HepG2 (cell line): ENCODE results near the gene LRIG3. TPM values are rescaled to one million over a fixed set of nuclear protein-coding genes. Genes with fewer than 3 reads are reported as not detected.

ENCODE experiments used
- ATAC-seq: fragments of 200-7000 bp; cut with Tn5 transposase; 3 replicates; pipeline ENCODE4 v1.9.1; 2020; ENCODE audit warnings: mild to moderate bottlenecking, moderate library complexity
- BruUV-seq: library from RNA; stranded (reverse); fragments of 400-500 nt; replicated peaks from 2 replicates; lab custom pipeline; 2021; lab: Mats Ljungman, UMichigan
- CTCF ChIA-PET: fragments of 300-600 bp; formaldehyde crosslinking; extraction: SDS; loops from one replicate; lab custom pipeline; 2021; ENCODE audit warnings: low total read pairs, inconsistent platforms, low intra/inter-chr PET ratio; lab: Yijun Ruan, JAX
- POLR2A ChIA-PET: fragments of 350-600 bp; sonication (Branson Sonifier 250); formaldehyde crosslinking; loops from one replicate; lab custom pipeline; 2020; ENCODE audit warnings: antibody characterized with exemption, inconsistent platforms; lab: Yijun Ruan, JAX
- DNase-seq: peaks from one replicate; pipeline ENCODE4 v3.0.0-alpha.2; 2015; ENCODE audit warnings: low spot score
- FAIRE-seq: peaks from 3 replicates; lab custom pipeline; 2011; peaks lifted over from hg19 to GRCh38; lab: Jason Lieb, UNC
- H2AFZ ChIP-seq: one replicate; pipeline ENCODE4 v1.6.1; 2011; ENCODE audit warnings: low read length, inconsistent platforms
- H3K27ac ChIP-seq: fragments of 300-600 bp; 3 replicates; pipeline ENCODE4 v1.8.0; 2011; ENCODE audit warnings: mixed run types, mild to moderate bottlenecking, mixed read lengths, low read length, inconsistent platforms; ENCODE audit not compliant: insufficient read depth; ENCODE audit errors: extremely low read length
- H3K27me3 ChIP-seq, 2 experiments: fragments of 200-600 bp in 1 of 2; 2 replicates in 1 of 2; 3 replicates in 1 of 2; pipeline versions ENCODE4 v1.6.0 to v1.8.0; 2011; ENCODE audit warnings: low read length in 2 of 2, mild to moderate bottlenecking in 2 of 2, moderate library complexity in 2 of 2, inconsistent platforms in 1 of 2; ENCODE audit not compliant: insufficient read depth in 2 of 2, control insufficient read depth in 1 of 2
- H3K36me3 ChIP-seq, 2 experiments: fragments of 200-600 bp in 1 of 2; replicated peaks in 1 of 2; 2 replicates in 1 of 2; 3 replicates in 1 of 2; pipeline versions ENCODE4 v1.5.1 to v1.8.0; 2011; ENCODE audit warnings: low read length in 2 of 2, inconsistent platforms in 1 of 2; ENCODE audit not compliant: insufficient read depth in 2 of 2, control insufficient read depth in 1 of 2
- H3K4me1 ChIP-seq: 2 replicates; pipeline ENCODE4 v1.5.1; 2012; ENCODE audit warnings: low read length, inconsistent platforms; ENCODE audit not compliant: insufficient read depth
- H3K4me2 ChIP-seq: 2 replicates; pipeline ENCODE4 v1.6.0; 2011; ENCODE audit warnings: low read depth, low read length, inconsistent platforms
- H3K4me3 ChIP-seq, 3 experiments: fragments of 200-600 bp in 1 of 3; sonication (generic), shearing (Covaris generic) in 1 of 3; replicated peaks in 1 of 3; 2 replicates each; pipeline ENCODE4 v1.5.1; 2011 to 2016; ENCODE audit warnings: low read length in 3 of 3, inconsistent platforms in 2 of 3, low read depth in 2 of 3, mild to moderate bottlenecking in 2 of 3, control low read depth in 1 of 3, mixed read lengths in 1 of 3; ENCODE audit not compliant: insufficient read depth in 1 of 3
- H3K79me2 ChIP-seq: one replicate; pipeline ENCODE4 v1.6.1; 2011; ENCODE audit warnings: low read length, inconsistent platforms; ENCODE audit not compliant: insufficient read depth
- H3K9ac ChIP-seq: 2 replicates; pipeline ENCODE4 v1.6.0; 2011; ENCODE audit warnings: mild to moderate bottlenecking, low read depth, low read length, inconsistent platforms; ENCODE audit not compliant: insufficient read depth
- H3K9me3 ChIP-seq: 2 replicates; pipeline ENCODE4 v1.5.1; 2012; ENCODE audit warnings: mild to moderate bottlenecking, low read length
- H4K20me1 ChIP-seq: 2 replicates; pipeline ENCODE4 v1.6.0; 2011; ENCODE audit warnings: inconsistent platforms, mild to moderate bottlenecking, low read length, moderate library complexity; ENCODE audit not compliant: insufficient read depth
- FUBP1 ChIP-seq: sonication (generic); formaldehyde crosslinking; IDR thresholded peaks from 2 replicates; pipeline ENCODE4 v1.5.1; 2020; ENCODE audit warnings: missing genetic modification reagents, mild to moderate bottlenecking, borderline replicate concordance
- RARA ChIP-seq: IDR thresholded peaks from 2 replicates; pipeline ENCODE4 v1.6.1; 2016; ENCODE audit warnings: missing genetic modification reagents, missing compliant biosample characterization
- RCOR2 ChIP-seq: IDR thresholded peaks from 2 replicates; pipeline ENCODE4 v1.6.1; 2016; ENCODE audit warnings: missing biosample characterization, missing genetic modification reagents
- SATB2 ChIP-seq: sonication (generic); formaldehyde crosslinking; IDR thresholded peaks from 2 replicates; pipeline ENCODE4 v1.5.0; 2020; ENCODE audit warnings: missing genetic modification reagents
- SNAI1 ChIP-seq: sonication (generic); formaldehyde crosslinking; IDR thresholded peaks from 2 replicates; pipeline ENCODE4 v1.5.0; 2020; ENCODE audit warnings: mild to moderate bottlenecking, missing genetic modification reagents, borderline replicate concordance
- XBP1 ChIP-seq: sonication (generic); formaldehyde crosslinking; IDR thresholded peaks from 2 replicates; pipeline ENCODE4 v1.5.0; 2020; ENCODE audit warnings: missing genetic modification reagents
- ZNF607 ChIP-seq: sonication (generic); formaldehyde crosslinking; IDR thresholded peaks from 2 replicates; pipeline ENCODE4 v1.5.1; 2020; ENCODE audit warnings: missing genetic modification reagents, mild to moderate bottlenecking, borderline replicate concordance
- WGBS: methylation state at CpG from one replicate; pipeline ENCODE4 v1.1.6; 2017; ENCODE audit warnings: low lambda C conversion rate; 5-methylcytosine and 5-hydroxymethylcytosine counted together
- in situ Hi-C: cut with HindIII; loops from 2 replicates; pipeline ENCODE4 v1.10.0; 2017; ENCODE audit warnings: low pct_unique_long_range_greater_than_20kb; ENCODE audit not compliant: extremely low pct_ligation_motif_present
- intact Hi-C: fragments of 100-400 bp; cut with micrococcal nuclease; formaldehyde crosslinking; loops from one replicate; pipeline ENCODE4 v1.10.0; 2022; ENCODE audit not compliant: unreplicated experiment
- polyA plus RNA-seq, 8 experiments: library from polyadenylated mRNA; depleted of rRNA in 3 of 8; stranded (reverse) in 7 of 8; unstranded in 1 of 8; fragments of >200 nt; fragmentation: Illumina TruSeq in 4 of 8; extraction: Trizol in 4 of 8; gene quantifications; 2 replicates each; pipeline versions ENCODE4 v1.2.1 to v1.2.3, GENCODE V29; 2011 to 2016; ENCODE audit warnings: low read depth in 4 of 8, missing spikeins in 1 of 8, mixed read lengths in 1 of 8; ENCODE audit not compliant: insufficient read depth in 1 of 8
- total RNA-seq, 5 experiments: library from RNA; depleted of rRNA; stranded (reverse); fragments of >200 nt; fragmentation: Illumina TruSeq; extraction: Trizol; gene quantifications; 2 replicates each; pipeline ENCODE4 v1.2.3, GENCODE V29; 2016; ENCODE audit warnings: low read depth in 1 of 5
- TF ChIP-seq, protein P1 (sequence below): fragments of 450-650 bp; IDR thresholded peaks from 2 replicates; pipeline ENCODE4 v1.6.1; 2016

Gene LRIG3
- total and polyA plus RNA-seq, 2 of the 13 experiments (the other 11 are each of a cell fraction or from before 2014, with no cell fraction given) = 7.7 to 17.4 TPM

- ChIA-PET POLR2A (no interaction called here), CTCF (no interaction called here)
- no peak overlapping the region for H3K9ac ChIP-seq
- no TSS peak for BruUV-seq
- intact Hi-C loops = no loop called here
- FAIRE-seq (no peak), ATAC-seq (no peak), DNase-seq (no peak)
- H2AFZ ChIP-seq = no peak overlapping the region
- no peaks in the 10 kb centered on the region; a peak in 1 of 5 replicates for H3K27me3 ChIP-seq
- TF ChIP-seq ZNF607 = no peak
- TF ChIP-seq XBP1 = no peak
- no peak for TF ChIP-seq RCOR2
- TF ChIP-seq SATB2 (CRISPR knock-in tag) = no peak
- TF ChIP-seq, protein P1, sequence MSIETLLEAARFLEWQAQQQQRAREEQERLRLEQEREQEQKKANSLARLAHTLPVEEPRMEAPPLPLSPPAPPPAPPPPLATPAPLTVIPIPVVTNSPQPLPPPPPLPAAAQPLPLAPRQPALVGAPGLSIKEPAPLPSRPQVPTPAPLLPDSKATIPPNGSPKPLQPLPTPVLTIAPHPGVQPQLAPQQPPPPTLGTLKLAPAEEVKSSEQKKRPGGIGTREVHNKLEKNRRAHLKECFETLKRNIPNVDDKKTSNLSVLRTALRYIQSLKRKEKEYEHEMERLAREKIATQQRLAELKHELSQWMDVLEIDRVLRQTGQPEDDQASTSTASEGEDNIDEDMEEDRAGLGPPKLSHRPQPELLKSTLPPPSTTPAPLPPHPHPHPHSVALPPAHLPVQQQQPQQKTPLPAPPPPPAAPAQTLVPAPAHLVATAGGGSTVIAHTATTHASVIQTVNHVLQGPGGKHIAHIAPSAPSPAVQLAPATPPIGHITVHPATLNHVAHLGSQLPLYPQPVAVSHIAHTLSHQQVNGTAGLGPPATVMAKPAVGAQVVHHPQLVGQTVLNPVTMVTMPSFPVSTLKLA = no peak
- no peak for TF ChIP-seq SNAI1 (CRISPR knock-in tag)
- TF ChIP-seq FUBP1 (CRISPR knock-in tag) = no peak
- no peak for TF ChIP-seq RARA (CRISPR knock-in tag)
- peaks cover 3% of the 10 kb centered on the region for H3K79me2 ChIP-seq
- no peak overlapping the region for H3K4me2 ChIP-seq
- no peaks in the 10 kb centered on the region for H3K4me1 ChIP-seq
- no peaks in the 10 kb centered on the region for H4K20me1 ChIP-seq
- in situ Hi-C loops = no loop called here
- H3K9me3 ChIP-seq = no peaks in the 10 kb centered on the region
- H3K4me3 ChIP-seq = no peak overlapping the region
- whole genome bisulfite sequencing = 95% methylated on average over 3 of the region's 3 CpGs
- no peak overlapping the region for H3K27ac ChIP-seq
- H3K36me3 ChIP-seq = peaks cover 2 to 15% of the 10 kb centered on the region in 2 experiments; a peak in 3 of 5 replicates
Observed at GRCh38 chr12:58906917-58907316, 13.4 kb downstream of the LRIG3 start.
